Measurements from ENCODE around the gene APBA3. TPM values are rescaled to one million over a fixed set of nuclear protein-coding genes. Genes with fewer than 3 reads are reported as not detected.
A peak's percentile ranks its signal among the peaks of the same experiment; 100 is the strongest.

The APBA3 gene, protein sequence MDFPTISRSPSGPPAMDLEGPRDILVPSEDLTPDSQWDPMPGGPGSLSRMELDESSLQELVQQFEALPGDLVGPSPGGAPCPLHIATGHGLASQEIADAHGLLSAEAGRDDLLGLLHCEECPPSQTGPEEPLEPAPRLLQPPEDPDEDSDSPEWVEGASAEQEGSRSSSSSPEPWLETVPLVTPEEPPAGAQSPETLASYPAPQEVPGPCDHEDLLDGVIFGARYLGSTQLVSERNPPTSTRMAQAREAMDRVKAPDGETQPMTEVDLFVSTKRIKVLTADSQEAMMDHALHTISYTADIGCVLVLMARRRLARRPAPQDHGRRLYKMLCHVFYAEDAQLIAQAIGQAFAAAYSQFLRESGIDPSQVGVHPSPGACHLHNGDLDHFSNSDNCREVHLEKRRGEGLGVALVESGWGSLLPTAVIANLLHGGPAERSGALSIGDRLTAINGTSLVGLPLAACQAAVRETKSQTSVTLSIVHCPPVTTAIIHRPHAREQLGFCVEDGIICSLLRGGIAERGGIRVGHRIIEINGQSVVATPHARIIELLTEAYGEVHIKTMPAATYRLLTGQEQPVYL
- polyA plus RNA-seq, result 10 to 100 TPM in 2 of 3 donors, 1 to 10 TPM in 1; 9.1 to 14.7 (median 10.3) TPM

DNA sequence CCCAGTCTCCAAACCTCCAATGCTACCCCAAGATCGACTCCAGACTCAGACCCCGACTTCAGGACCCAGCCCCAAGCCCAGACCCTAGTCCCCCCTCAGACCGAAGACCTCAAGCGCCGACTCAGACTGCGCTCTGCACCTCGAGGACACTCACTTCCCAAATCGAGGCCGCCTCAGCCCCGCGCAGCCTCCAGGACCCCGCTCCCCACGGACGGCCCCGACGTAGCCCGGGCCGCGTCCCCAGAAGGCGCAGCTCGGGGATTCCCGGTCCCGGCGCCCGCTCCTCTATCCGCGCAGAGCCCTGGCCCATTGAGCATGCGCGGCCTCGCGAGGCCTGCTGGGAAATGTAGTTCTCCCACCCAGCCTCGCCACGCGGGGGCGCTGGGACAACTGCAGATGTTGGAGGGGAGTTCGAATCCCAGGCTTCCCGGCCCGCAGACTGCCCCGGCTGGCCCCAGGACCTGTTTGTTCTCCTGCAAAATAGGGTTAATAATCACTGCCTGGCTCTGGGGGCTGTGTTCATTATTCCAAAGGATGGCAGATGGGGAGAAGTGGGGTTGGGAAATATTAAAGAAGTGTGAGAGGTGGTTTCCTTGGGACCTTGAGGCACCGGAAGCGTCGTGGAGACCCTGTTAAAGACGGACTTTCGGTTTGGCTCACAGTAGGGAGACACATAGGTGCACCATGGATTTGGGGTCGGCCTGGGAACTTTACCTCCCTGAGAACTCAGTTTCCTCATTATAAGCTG is at the start of gene APBA3:
TSS of gene APBA3 (minus strand) at position 311 of the 748 bp plus-strand sequence. CDS start 1,428 bp downstream, outside the sequence.
- peak within 1 kb of the TSS; percentile 68 for H3K27ac ChIP-seq (ENCODE audit: low read depth, low read length)
- 2 to 4% (median 3%) methylated on average over 41 to 45 of the region's 45 CpGs for WGBS, 3 donors

DNA sequence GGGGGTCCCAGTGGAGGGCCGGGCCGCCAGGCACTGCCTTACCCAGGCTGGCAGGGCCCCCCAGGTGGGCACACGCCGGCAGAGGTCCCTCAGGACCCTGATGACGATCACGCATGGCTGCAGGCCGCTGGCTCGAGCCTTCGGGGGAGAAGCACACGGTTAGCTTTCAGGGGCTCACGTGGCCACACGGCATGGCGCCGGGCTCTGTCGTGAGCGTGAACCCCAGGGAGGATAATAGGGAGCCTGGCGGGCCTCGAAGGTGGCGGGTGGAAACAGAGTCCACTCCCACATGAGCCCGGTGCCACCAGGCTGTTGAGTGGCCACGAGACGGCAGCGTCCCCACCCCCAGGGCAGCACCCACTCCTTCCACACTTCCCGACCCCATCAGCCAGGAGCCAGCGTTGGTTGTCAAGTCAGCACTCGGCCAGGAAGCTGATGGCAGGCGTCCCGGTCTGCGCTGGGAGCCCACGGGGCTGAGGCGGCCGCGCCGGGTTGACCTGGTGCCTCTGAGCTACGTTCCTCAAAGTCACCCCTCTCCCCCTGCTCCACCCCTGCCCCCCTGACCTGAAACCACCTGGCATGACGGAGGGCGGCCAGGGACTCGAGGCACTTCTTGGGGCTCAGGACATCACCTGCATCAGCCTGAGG is 49.3 kb upstream of the APBA3 start:
- no peak overlapping the region for H3K27ac ChIP-seq (ENCODE audit: low read depth, low read length)
- WGBS, 3 donors, result 57 to 74% (median 70%) methylated on average over 34 to 38 of the region's 38 CpGs

DNA sequence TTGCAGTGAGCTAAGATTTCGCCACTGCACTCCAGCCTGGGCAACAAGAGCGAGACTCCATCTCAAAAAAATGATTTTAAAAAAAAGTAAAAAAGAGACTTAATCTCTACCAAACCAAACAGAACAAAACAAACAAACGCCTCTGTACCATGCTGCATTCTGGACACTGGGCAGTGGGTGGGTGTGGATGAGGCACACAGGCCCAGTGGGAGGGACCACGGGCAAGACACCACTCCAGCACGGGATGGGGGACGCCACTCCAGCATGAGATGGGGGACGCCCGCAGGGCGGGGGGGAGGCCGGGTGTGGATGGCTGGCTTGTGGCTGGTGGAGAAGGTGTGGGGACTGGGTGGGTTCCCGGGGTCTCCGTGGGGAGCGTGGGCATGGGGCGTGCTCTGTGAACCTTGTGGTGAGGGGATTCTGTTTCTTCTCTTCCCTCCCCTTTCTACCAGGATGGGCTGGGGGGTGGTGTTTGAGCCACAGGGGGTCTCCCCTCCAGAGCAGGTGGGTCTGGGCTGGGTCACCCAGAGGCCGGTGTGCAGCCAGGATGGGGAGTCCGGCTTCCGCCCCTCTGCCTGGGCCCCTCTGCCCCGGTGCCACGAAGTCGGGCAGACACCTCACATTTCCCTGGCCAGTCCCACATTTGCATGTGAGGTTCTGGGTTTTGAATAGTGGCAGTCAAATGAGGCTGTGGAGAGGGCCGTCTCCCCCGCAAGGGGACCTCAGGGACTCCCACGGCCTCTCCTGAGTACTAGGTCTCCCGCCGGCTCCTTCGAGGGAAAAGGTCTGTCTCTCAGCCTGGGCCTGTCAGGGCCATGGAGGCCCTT is 48.6 kb upstream of the APBA3 start:
- 67 to 77% (median 72%) methylated on average over 25 to 26 of the region's 26 CpGs for WGBS, 3 donors
- H3K27ac ChIP-seq (ENCODE audit: low read depth, low read length), result no peak overlapping the region

DNA sequence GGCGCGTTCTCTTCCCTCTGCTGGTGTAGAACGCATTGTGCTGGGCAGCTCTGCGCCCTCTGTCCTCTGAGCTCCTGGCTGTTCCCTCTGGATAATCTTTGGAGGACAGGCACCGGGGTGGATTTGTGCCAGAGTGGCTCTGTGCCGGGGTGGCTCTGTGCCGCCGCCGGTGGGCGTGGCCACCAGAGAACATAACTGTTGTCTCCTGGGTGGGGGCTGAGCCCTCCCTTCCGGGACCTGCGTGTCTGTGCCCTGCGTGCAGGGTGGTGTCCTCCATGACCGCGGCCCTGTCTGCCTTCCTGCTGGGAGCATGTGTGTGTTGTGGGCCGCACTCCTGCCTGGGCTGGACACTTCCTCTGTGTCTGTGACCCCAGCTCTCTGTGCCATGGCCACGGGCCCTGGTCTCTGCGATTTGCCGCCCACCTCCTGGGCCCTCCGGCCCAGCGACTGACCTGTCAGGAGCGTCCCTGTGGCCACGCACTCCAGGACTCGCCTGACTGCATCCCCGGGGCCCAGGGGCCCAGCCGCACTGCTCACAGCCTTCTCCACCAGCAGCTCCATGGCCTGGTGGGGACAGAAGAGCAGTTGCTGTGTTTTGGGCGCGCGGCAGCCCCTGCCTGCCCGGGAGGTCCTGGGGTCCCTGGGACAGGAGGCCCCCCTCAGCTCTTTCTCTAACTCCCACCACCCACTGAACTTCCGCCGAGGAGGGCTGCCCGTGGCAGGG is 47.1 kb upstream of the APBA3 start:
- WGBS, 3 donors, result 77 to 84% (median 83%) methylated on average over 29 to 33 of the region's 33 CpGs
- H3K27ac ChIP-seq (ENCODE audit: low read depth, low read length), result no peak overlapping the region

DNA sequence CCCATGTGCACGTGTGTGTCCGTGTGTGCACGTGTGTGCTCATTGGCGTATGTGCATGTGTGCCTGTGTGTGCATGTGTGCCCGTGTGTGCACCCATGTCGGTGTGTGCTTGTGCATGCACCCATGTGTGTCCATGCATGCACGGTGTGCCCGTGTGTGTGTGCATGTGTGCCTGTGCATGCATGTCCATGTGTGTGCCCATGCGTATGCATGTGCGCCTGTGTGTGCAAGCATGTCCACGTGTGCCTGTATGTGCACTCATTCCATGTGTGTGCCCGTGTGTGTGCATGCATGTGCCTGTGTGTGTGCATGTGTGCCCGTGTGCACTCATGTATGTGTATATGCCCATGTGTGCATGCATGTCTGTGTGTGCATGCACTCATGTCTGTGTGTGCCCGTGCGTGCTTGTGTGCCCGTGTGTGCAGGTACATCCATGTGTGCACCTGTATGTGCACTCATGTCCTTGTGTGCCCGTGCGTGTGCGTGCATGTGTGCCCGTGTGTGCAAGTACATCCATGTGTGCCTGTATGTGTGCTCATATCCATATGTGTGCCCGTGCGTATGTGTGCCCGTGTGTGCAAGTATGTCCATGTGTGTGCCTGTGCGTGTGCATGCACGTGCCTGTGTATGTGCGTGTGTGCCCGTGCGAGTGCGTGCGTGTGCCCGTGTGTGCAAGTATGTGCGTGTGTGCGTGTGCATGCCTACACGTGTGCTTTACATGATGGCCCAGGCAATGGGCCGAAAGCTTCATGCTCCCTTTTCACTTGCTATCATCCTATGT is 46.3 kb upstream of the APBA3 start:
- H3K27ac ChIP-seq (ENCODE audit: low read depth, low read length), result no peak overlapping the region
- WGBS, 3 donors, result 92 to 97% (median 93%) methylated on average over 35 of the region's 35 CpGs

DNA sequence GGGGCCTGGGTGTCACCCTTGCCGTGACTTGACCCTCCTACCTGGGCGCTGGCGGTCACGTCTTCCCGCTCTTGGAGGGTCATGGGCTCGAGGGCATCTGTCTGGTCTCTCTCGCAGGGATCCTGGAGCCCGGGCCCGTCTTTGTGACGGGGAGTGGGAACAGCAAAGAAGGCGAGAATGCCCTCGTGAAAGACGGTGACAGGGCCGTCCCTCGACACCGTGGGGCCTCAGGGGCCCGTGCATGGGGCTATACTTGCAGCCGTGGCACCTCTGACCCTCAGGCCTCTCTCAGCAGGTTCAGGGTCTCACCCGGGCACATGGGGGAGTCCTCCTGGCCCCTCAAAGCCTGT is 45.6 kb upstream of the APBA3 start:
- 66 to 89% (median 73%) methylated on average over 15 to 19 of the region's 19 CpGs for WGBS, 3 donors
- H3K27ac ChIP-seq (ENCODE audit: low read depth, low read length), result no peak overlapping the region

DNA sequence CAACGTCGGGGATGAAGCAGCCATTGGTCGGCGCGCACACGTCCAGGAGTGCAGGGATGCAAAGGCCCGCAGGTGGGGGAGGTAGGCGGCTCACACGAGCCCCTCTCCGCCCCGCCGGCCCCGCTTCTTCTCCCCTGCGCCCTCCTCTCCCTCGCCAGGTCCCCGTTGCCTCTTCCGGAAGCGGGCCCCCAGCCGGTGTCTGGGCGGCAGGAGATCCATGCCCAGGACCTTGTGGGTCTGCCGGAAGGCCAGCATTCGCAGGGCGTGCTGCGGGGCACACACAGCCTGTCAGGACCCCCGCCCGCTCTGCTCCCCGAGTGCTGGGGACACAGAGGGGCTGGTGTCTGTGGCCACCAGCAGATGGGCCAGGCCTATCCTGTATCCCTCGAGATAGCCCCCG is 44.4 kb upstream of the APBA3 start:
- WGBS, 3 donors, result 83 to 88% (median 87%) methylated on average over 25 to 29 of the region's 29 CpGs

DNA sequence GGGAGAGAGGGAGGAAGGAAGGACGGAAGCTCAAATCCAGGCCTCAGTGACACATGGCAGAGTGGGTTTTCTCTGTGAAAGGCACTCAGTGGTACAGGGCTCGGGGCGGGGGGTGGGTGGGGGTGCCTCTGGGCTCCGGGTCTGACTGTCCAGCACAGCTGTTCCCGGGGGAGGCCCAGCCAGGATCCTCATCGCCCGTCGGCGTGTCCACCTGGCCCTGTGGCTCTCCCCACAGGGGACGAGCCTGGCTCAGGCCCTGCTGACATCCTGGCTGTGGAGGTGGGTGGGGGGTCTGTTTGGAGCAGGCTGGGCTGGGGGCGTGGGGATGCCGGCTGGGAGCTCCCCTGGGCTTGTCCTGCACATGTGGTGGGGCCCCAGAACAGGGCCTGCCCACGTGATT is 42.9 kb upstream of the APBA3 start:
- WGBS, 3 donors, result 64 to 73% (median 71%) methylated on average over 12 to 13 of the region's 13 CpGs
- no peak overlapping the region for H3K27ac ChIP-seq (ENCODE audit: low read depth, low read length)

More for the DNA sequence above, 44.4 kb upstream of the APBA3 start:
- no peak overlapping the region for H3K27ac ChIP-seq (ENCODE audit: low read depth, low read length)

DNA sequence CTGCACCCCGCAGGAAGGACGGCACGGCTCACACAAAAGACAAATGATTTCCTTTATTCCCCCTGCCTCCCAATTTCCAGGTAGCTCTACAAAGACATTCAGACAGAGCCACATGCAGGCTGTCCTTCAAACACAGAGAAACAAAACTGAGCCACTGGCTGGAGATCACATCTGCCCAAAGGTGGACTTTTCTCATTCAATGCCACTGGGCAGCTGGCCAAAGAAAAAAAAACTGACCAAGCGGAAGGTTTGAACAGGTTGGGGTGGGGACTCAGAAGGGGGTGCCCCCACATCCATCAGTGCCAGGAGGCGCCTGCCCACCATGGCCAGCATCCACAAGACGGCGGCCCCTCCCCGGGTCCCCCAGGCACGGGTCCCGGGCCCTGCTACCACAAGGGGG is 42.5 kb upstream of the APBA3 start:
- H3K27ac ChIP-seq (ENCODE audit: low read depth, low read length), result no peak overlapping the region
- WGBS, 3 donors, result 51 to 75% (median 73%) methylated on average over 10 of the region's 10 CpGs

DNA sequence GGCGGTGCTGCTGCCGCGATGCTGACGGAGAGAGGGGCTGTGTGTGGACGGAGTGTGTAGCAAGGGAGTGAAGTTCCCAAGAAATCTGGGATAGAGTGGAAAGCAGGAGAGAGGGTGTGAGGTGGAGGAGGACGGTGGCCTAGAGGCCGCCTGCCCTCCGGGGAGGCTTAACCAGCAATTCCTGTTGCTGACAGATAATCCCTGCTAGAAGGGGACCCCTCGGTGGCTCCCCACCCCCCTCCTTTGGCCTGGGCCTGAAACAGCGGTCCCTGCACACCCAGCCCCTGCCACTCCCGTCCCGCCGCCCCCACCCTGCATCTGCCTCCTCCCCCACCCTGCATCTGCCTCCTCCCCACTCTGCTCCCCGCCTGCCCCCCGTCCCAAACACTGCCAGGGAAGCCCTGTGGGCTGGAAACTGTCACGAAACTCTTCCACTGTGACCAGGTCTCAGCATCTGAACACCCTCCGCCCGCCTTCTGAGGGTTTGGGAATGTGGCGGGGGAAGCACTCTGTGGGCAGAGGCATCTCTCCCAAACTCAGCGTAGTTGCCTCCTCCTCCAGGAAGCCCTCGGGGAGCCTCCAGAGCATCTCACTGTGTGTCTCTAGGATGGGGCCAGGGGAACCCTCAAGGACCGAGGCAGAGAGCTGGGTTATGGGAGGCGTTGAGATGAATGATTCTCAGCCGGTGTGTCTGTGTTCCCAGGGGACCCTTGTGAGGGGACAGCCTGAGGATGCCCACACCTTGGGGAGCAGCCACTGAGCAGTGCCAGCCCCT is 41.8 kb upstream of the APBA3 start:
- H3K27ac ChIP-seq (ENCODE audit: low read depth, low read length), result no peak overlapping the region
- WGBS, 3 donors, result 71 to 87% (median 81%) methylated on average over 22 to 24 of the region's 24 CpGs

DNA sequence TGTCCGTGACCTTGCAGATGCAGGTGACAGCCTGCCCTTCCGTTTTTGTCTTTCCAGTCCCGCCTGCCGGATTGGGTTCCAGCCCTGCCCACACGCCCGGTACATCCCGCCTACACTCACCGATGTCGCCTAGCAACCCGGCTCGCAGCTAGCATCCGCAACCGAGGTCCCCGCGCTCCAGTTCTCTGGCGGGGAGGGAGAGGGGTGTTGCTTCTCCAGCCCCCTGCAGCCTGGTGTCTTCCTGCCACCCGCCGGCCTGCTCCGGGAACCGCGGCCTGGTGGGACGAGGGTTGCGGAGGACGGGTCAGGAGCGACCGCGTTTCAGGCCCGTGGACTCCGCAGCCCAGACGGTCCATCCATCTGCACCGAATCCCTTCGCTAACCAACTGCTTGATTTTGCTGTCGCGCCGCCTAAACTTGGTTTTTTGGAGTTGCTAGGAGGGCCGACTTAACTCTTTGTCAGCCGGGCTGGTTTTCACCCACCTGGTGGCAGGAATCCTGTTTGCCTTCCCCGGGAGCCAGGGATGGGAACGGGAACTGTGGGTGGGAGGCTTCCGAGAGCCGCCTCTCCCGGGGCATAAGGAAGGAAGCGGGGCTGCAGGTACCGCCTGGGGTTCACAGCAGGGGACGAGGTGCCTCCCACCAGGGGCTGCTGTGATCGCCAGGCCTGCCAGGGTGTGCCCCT is 40.1 kb upstream of the APBA3 start:
- no peak overlapping the region for H3K27ac ChIP-seq (ENCODE audit: low read depth, low read length)
- 2 to 3% (median 3%) methylated on average over 45 to 46 of the region's 46 CpGs for WGBS, 3 donors

DNA sequence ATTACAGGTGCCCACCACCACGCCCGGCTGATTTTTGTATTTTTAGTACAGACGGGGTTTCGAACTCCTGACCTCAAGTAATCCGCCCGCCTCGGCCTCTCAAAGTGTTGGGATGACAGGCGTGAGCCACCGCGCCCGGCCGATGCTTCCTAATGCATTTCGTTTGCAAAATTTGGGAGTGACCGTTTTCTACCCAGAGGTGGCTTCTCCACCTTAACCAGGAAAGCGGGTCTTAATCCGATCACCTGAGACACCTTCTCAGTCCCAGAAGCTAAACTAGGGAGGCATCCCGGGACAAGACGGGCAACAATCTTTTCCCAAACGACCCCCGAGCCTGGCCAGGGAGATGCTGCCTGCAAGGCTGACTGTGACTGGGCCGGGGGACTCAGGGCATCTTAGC is 39.5 kb upstream of the APBA3 start:
- 30 to 34% (median 33%) methylated on average over 21 of the region's 21 CpGs for WGBS, 3 donors

DNA sequence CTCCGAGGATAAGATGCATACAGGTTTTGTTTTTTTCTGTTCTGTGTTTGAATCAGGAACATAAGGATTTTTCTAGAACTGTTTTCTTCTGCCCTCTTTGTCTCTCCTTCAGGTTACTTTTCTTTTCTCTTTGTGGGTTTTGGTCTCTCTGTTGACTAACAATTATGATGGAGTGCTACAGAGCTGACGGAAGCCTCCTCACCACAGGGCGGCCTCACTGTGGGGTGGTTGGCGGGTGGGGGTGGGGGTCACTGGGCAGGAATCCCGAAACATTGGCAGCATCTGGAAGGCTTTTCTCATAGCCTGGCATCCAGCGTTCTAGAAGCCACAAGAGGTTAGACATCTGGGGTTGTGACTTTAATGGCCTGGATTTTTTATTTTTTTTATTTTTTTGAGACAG is 36.6 kb upstream of the APBA3 start:
- WGBS, 3 donors, result 53 to 63% (median 61%) methylated on average over 6 of the region's 6 CpGs
- no peak overlapping the region for H3K27ac ChIP-seq (ENCODE audit: low read depth, low read length)

More for the DNA sequence above, 39.5 kb upstream of the APBA3 start:
- H3K27ac ChIP-seq (ENCODE audit: low read depth, low read length), result no peak overlapping the region

DNA sequence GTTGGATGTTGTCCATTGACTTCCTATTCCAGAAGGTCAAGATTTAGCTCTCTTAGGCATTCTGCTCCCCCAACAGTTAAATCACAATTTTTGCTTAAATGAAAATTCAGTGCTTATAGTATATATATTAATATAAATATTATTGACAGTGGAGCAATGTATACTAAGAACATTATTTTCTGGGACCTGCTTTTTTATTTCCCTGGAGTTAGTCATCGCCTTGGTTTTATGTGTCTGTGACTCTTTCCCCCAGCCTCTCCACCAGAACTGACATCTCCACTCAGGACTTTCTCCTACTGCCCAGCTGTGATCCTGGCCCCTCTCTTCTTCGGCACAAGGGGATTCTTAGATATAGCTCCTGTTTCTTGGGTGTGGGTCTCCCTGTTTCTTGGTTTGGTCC is 34.9 kb upstream of the APBA3 start:
- WGBS, 3 donors, result 84 to 94% (median 91%) methylated on average over 2 of the region's 2 CpGs
- no peak overlapping the region for H3K27ac ChIP-seq (ENCODE audit: low read depth, low read length)

DNA sequence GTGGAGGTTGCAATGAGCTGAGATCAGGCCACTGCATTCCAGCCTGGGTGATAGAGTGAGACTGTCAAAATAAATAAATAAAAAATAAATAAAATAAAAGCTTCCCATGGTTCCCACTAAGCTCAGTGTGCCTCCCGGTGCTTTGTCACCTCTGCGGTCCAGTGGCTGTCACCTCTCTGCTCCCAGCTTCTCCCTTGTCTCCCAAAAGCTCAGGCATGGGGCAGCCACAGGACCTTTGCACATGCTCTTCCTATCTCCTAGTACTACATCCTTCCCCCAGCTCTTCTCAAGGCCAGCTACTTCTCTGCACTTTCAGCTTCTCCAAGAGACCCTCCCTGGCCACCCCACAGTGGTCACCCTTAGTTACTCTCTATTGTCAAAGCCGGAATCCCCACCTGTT is 32.3 kb upstream of the APBA3 start:
- WGBS, 3 donors, result 92 to 100% (median 96%) methylated on average over 3 of the region's 3 CpGs
- no peak overlapping the region for H3K27ac ChIP-seq (ENCODE audit: low read depth, low read length)

Measured in adipose tissue (tissue), 3 donors.